ENCODE data around the gene ATXN2. TPM values are rescaled to one million over a fixed set of nuclear protein-coding genes. Genes with fewer than 3 reads are reported as not detected.

Gene ATXN2
- total RNA-seq, 2 donors from 2014 or later, result 81.0 to 109 TPM

GRCh38 chr12:111417784-111418593, 181.1 kb downstream of the ATXN2 start:
- ATAC-seq (ENCODE audit: insufficient number of reproducible peaks, low FRiP score, low read depth) (no peak), DNase-seq (ENCODE audit: low spot score) (no peak)
- Histone ChIP-seq H3K4me1 (ENCODE audit: control insufficient read depth in 1 of 2, low read depth in 2 of 2) (peaks cover 0 to 10% of the 10 kb centered on the region in 2 donors), H3K4me3 (no peak overlapping the region), H3K36me3 (peaks cover 9% of the 10 kb centered on the region), H3K27me3 (replicated peaks; ENCODE audit: insufficient read depth) (no peaks in the 10 kb centered on the region), H3K9me3 (no peaks in the 10 kb centered on the region), H3K27ac (no peak overlapping the region)
- TF ChIP-seq CTCF (IDR thresholded peaks at IDR 0.05), result no peak

DNA sequence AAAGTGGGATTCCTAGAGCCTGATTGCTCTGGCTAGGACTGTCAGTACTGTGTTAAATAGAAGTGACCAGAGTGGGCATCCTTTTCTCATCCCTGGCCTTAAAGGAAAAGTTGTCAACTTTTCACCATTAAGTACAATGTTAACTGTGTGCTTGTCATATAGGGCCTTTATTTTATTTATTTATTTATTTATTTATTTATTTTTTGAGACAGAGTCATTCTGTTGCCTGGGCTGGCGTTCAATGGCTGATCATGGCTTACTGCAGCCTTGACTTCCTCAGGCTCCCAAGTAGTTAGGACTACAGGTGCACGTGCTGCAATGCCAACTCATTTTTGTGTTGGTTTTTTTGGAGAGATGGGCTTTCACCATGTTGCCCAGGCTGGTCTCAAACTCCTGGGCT, 181.8 kb downstream of the ATXN2 start:
- DNase-seq (ENCODE audit: low spot score) (no peak), ATAC-seq (ENCODE audit: insufficient number of reproducible peaks, low FRiP score, low read depth) (no peak)
- TF ChIP-seq CTCF (IDR thresholded peaks at IDR 0.05), result no peak
- peaks cover 0 to 17% of the 10 kb centered on the region in 2 donors for H3K4me1 ChIP-seq (ENCODE audit: control insufficient read depth in 1 of 2, low read depth in 2 of 2)
- H3K9me3 ChIP-seq, result no peaks in the 10 kb centered on the region
- H3K27me3 ChIP-seq (replicated peaks; ENCODE audit: insufficient read depth), result no peaks in the 10 kb centered on the region
- no peak overlapping the region for H3K27ac ChIP-seq
- H3K36me3 ChIP-seq, result peaks cover 9% of the 10 kb centered on the region
- no peak overlapping the region for H3K4me3 ChIP-seq

DNA sequence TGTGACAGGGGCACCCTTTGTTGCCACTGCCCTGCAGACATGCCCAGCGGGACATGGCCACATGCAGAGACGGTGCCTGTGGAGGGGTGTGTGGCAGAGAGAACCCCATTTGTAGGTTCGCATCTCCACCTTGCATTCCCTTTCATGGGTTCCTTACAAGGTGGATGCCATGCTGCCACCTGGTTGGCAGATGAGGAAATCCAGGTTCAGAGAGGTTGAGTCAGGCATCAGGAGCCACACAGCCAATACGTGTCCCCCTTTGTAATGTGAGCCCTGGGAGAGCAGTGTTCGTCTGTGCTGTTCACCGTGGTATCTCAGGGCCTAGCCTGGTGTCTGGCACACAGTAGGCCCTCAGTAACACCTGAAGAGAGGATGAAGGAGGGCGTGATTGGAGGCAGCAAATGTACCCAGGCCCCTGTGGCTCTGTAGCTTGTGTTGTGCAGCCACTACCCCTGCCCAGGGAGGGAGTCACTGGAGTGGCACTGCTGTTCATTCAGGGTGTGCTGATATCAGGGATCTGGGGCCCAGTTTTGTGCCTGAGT, 184.3 kb downstream of the ATXN2 start:
- Histone ChIP-seq H3K27ac (no peak overlapping the region), H3K9me3 (no peaks in the 10 kb centered on the region), H3K36me3 (peaks cover 9% of the 10 kb centered on the region), H3K27me3 (replicated peaks; ENCODE audit: insufficient read depth) (no peaks in the 10 kb centered on the region), H3K4me3 (no peak overlapping the region), H3K4me1 (ENCODE audit: control insufficient read depth in 1 of 2, low read depth in 2 of 2) (peaks cover 25 to 42% of the 10 kb centered on the region in 2 donors)
- DNase-seq (ENCODE audit: low spot score) (no peak), ATAC-seq (ENCODE audit: insufficient number of reproducible peaks, low FRiP score, low read depth) (no peak)
- TF ChIP-seq CTCF (IDR thresholded peaks at IDR 0.05), result no peak

DNA sequence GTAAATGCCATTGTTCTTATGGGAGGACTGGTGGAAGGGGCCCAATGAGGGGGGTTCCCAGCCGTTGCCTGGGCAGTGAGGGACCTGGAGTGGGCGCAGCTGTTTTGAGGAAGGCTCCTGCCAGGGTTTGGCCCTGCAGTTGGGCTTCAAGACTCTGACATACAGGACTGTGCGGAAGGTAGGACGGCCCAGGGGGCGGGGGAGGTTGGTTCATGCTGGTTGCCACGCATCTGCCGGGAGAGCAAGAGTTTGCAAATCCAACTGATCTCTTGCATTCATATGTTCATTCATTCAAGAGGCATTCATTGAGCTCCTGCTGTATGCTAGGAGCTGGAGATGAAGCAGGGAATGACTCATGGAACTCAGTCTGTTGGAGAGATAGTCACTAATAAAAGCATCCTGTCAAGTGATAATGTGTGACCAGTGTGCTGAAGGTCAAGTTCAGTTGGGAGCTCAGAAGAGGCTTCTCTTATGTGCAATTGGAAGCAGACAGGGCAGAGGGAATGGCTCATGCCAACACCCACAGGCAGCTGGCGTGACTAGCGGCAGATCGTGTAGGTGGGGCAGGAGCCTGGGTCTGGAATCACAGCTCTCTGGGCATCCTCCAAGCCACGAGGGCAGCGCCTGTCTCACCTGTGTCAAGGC, 185.6 kb downstream of the ATXN2 start:
- DNase-seq (ENCODE audit: low spot score) (no peak), ATAC-seq (ENCODE audit: insufficient number of reproducible peaks, low FRiP score, low read depth) (no peak)
- no peak for TF ChIP-seq CTCF (IDR thresholded peaks at IDR 0.05)
- Histone ChIP-seq H3K9me3 (no peaks in the 10 kb centered on the region), H3K4me3 (no peak overlapping the region), H3K36me3 (peaks cover 3% of the 10 kb centered on the region), H3K4me1 (ENCODE audit: control insufficient read depth in 1 of 2, low read depth in 2 of 2) (peaks cover 32 to 54% of the 10 kb centered on the region in 2 donors), H3K27ac (no peak overlapping the region), H3K27me3 (replicated peaks; ENCODE audit: insufficient read depth) (no peaks in the 10 kb centered on the region)

DNA sequence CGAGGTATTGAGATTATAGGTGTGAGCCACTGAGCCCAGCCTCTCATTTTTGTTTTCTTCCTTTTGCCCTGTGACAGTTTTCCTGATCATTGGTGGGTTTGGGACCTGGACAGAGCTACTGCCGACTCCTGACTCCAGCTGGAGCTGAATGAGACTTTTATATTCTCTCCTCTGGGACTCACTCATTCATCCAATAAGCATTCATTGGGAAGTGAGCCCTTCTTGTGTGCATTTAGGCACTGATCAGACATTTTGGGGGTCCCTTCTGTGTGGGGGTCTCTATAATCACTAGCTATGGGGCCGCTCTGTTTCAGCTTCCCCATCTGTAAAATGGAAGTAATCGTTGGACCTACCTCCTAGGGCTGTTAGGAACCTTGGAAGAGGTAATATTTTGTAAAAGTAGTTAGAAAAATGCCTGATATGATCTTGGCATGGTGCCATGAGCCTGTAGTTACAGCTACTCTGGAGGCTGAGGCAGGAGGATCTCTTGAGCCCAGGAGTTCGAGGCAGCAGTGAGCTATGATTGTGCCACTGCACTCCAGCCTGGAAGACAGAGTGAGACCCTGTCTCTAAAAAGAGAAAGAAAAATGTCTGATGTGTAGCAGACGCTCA, 186.2 kb downstream of the ATXN2 start:
- TF ChIP-seq CTCF (IDR thresholded peaks at IDR 0.05), result no peak
- no peaks in the 10 kb centered on the region for H3K27me3 ChIP-seq (replicated peaks; ENCODE audit: insufficient read depth)
- no peaks in the 10 kb centered on the region for H3K9me3 ChIP-seq
- peak overlapping the region in 1 of 2 donors; percentile 43 for H3K27ac ChIP-seq
- peaks cover 32 to 60% of the 10 kb centered on the region in 2 donors for H3K4me1 ChIP-seq (ENCODE audit: control insufficient read depth in 1 of 2, low read depth in 2 of 2)
- no peaks in the 10 kb centered on the region for H3K36me3 ChIP-seq
- H3K4me3 ChIP-seq, result no peak overlapping the region
- ATAC-seq (ENCODE audit: insufficient number of reproducible peaks, low FRiP score, low read depth) (no peak), DNase-seq (ENCODE audit: low spot score) (no peak)

All from thoracic aorta (tissue), 2 donors.